ENCODE measurements around the gene PNMT. TPM values are rescaled to one million over a fixed set of nuclear protein-coding genes. Genes with fewer than 3 reads are reported as not detected.

Gene PNMT
- total and polyA plus RNA-seq, 4 donors: 0.99 to 6.2 (median 5.9) TPM

DNA sequence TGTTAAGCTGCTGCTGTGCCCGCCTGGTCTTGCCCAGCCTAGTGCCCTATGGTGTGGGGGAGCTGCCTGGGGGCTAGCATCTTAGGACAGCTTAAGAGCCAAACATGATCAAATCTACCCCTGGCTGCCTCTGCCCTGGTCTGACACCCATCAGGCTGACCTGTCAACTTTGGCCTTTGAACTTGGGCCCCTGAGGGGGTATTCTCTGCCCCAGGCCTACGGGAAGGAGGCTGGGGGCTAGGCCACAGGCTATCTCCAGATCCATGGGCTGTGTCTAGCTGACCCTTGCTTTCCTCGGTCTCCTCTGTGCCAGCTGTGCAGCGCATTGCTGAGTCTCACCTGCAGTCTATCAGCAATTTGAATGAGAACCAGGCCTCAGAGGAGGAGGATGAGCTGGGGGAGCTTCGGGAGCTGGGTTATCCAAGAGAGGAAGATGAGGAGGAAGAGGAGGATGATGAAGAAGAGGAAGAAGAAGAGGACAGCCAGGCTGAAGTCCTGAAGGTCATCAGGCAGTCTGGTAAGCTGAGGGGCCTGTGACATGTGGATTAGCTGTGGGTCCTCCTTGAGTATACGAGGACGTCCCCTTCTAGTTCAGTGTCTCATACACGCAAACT lies 34.6 kb upstream of the PNMT start:
- Histone ChIP-seq H3K27ac (ENCODE audit: low read depth, low read length) (peak overlapping the region; percentile 19), H3K4me1 (ENCODE audit: control insufficient read depth, insufficient read depth, low read length) (peaks cover 65% of the 10 kb centered on the region), H3K9me3 (ENCODE audit: control insufficient read depth, insufficient read depth, low read length) (no peaks in the 10 kb centered on the region), H3K27me3 (ENCODE audit: control insufficient read depth, insufficient read depth, low read length) (peaks cover 2% of the 10 kb centered on the region), H3K36me3 (ENCODE audit: control insufficient read depth, insufficient read depth, low read length) (peaks cover 11% of the 10 kb centered on the region), H3K4me3 (ENCODE audit: low read depth, low read length) (no peak overlapping the region)
- no peak for DNase-seq (ENCODE audit: low read depth in 4 of 6, low spot score in 6 of 6)
- WGBS (ENCODE audit: insufficient coverage): 85% methylated on average over 7 of the region's 8 CpGs

DNA sequence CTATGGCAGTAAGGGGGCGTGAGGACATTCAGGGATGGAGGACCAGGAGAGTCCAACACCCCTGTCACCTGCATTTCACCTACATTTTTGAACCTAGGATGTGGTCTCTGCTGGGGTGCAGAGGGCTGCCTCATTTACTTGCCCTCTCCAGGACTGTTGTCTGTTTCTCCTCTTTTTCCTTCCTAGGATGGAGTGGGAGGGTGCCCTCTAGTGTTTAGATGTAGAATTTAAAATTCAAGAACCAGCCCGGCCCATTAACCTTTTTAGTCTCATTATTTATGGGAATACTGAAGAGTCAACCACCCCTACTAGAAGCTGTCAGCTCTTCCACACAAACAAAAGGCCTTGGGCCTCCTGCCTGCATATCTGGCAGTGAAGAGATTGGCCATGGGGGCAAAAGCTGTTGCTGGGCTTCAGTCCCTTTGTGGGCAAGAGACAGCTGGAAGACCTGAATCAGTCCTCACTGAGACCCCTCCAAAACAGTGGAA lies 33.8 kb upstream of the PNMT start:
- WGBS (ENCODE audit: insufficient coverage): no CpG with 5 or more reads among the region's 2 CpGs
- DNase-seq (ENCODE audit: low read depth in 4 of 6, low spot score in 6 of 6): peak in 2 of 6 donors; percentile 74 to 83
- H3K27ac ChIP-seq (ENCODE audit: low read depth, low read length): peak overlapping the region; percentile 29
- H3K27me3 ChIP-seq (ENCODE audit: control insufficient read depth, insufficient read depth, low read length): no peaks in the 10 kb centered on the region
- peaks cover 61% of the 10 kb centered on the region for H3K4me1 ChIP-seq (ENCODE audit: control insufficient read depth, insufficient read depth, low read length)
- H3K9me3 ChIP-seq (ENCODE audit: control insufficient read depth, insufficient read depth, low read length): no peaks in the 10 kb centered on the region
- H3K4me3 ChIP-seq (ENCODE audit: low read depth, low read length): no peak overlapping the region
- H3K36me3 ChIP-seq (ENCODE audit: control insufficient read depth, insufficient read depth, low read length): peaks cover 11% of the 10 kb centered on the region

DNA sequence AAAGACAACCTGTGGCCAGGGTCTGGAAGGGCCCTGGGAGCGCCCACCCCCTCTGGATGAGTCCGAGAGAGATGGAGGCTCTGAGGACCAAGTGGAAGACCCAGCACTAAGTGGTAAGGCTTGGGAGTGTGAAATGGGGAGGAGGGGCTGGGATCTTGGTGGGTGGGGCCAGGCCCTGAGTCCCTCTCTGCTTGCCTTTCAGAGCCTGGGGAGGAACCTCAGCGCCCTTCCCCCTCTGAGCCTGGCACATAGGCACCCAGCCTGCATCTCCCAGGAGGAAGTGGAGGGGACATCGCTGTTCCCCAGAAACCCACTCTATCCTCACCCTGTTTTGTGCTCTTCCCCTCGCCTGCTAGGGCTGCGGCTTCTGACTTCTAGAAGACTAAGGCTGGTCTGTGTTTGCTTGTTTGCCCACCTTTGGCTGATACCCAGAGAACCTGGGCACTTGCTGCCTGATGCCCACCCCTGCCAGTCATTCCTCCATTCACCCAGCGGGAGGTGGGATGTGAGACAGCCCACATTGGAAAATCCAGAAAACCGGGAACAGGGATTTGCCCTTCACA lies 32.6 kb upstream of the PNMT start:
- peaks cover 66% of the 10 kb centered on the region for H3K4me1 ChIP-seq (ENCODE audit: control insufficient read depth, insufficient read depth, low read length)
- H3K4me3 ChIP-seq (ENCODE audit: low read depth, low read length): no peak overlapping the region
- H3K27ac ChIP-seq (ENCODE audit: low read depth, low read length): no peak overlapping the region
- H3K27me3 ChIP-seq (ENCODE audit: control insufficient read depth, insufficient read depth, low read length): no peaks in the 10 kb centered on the region
- peaks cover 7% of the 10 kb centered on the region for H3K36me3 ChIP-seq (ENCODE audit: control insufficient read depth, insufficient read depth, low read length)
- 90% methylated on average over 3 of the region's 8 CpGs for WGBS (ENCODE audit: insufficient coverage)
- DNase-seq (ENCODE audit: low read depth in 4 of 6, low spot score in 6 of 6): no peak
- no peaks in the 10 kb centered on the region for H3K9me3 ChIP-seq (ENCODE audit: control insufficient read depth, insufficient read depth, low read length)

DNA sequence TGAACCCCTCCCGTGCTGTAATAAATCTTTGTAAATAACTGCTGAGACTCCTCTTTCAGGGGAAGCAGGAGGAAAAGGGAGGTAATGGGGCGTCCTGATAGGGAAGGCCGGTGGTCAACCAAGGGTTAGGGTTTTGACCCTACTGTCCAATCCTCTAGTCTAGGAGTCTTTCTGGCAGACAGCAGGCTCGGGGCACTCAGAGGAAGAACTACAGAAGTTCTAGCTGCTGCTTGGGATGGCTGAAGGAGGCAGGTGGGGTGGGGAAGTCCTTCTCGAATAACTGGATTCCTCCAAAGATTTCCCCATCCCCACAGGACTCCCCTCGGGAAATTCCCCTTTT lies 31.7 kb upstream of the PNMT start:
- peaks cover 62% of the 10 kb centered on the region for H3K4me1 ChIP-seq (ENCODE audit: control insufficient read depth, insufficient read depth, low read length)
- peaks cover 4% of the 10 kb centered on the region for H3K36me3 ChIP-seq (ENCODE audit: control insufficient read depth, insufficient read depth, low read length)
- DNase-seq (ENCODE audit: low read depth in 4 of 6, low spot score in 6 of 6): no peak
- 0% methylated on average over 1 of the region's 6 CpGs for WGBS (ENCODE audit: insufficient coverage)
- no peaks in the 10 kb centered on the region for H3K9me3 ChIP-seq (ENCODE audit: control insufficient read depth, insufficient read depth, low read length)
- H3K27me3 ChIP-seq (ENCODE audit: control insufficient read depth, insufficient read depth, low read length): no peaks in the 10 kb centered on the region
- peak overlapping the region; percentile 83 for H3K4me3 ChIP-seq (ENCODE audit: low read depth, low read length)
- peak overlapping the region; percentile 89 for H3K27ac ChIP-seq (ENCODE audit: low read depth, low read length)

DNA sequence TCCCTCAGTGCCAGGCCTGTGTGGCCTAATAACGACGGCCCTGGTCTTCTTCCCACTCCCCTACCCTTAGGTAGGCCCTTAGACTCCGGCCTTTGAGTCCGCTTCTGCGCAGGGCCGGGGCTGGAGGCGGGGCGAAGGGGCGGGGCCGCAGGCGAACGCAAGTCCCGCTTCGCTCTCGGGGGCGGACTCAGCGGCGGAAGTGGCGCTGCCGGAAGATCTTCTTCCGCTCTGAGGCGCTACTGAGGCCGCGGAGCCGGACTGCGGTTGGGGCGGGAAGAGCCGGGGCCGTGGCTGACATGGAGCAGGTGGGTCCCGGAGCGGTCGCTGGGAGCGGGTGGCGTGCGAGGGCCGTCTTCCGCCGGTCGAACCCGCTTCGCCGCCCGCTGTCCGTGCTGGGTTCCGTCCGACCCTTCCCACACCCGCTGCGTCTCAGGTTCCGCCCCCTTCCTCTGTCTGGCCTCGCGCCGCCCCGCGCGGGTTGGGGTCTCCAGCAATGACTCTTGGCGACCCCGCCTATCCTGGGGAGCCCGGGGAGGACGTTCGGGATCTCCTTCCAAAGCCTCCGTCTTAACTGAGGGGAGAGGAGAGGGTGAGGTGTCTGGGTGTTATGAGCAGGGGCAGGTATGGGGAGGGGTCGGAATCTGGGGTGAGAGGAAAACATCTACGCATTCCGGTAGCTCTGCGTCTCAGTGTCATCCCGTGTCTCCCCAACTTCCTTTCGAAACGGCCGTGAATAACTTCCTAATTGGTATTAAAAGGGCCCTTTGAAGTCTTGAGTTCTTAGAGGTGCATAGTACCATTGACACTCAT lies 31.1 kb upstream of the PNMT start, which contains the start of gene STARD3:
Gene STARD3, plus strand, starts transcription at position 218 of the 810 bp plus-strand sequence. CDS start 16,388 bp downstream, outside the sequence.
- Histone ChIP-seq H3K9me3 (ENCODE audit: control insufficient read depth, insufficient read depth, low read length) (no peaks in the 10 kb centered on the region), H3K4me1 (ENCODE audit: control insufficient read depth, insufficient read depth, low read length) (peaks cover 60% of the 10 kb centered on the region), H3K36me3 (ENCODE audit: control insufficient read depth, insufficient read depth, low read length) (peaks cover 3% of the 10 kb centered on the region), H3K4me3 (ENCODE audit: low read depth, low read length) (peak within 1 kb of the TSS; percentile 83), H3K27ac (ENCODE audit: low read depth, low read length) (peak within 1 kb of the TSS; percentile 89), H3K27me3 (ENCODE audit: control insufficient read depth, insufficient read depth, low read length) (no peaks in the 10 kb centered on the region)
- WGBS (ENCODE audit: insufficient coverage): under 1% methylated on average over 65 of the region's 69 CpGs
- peak in 5 of 6 donors; percentile 71 to 96 (median 84) for DNase-seq (ENCODE audit: low read depth in 4 of 6, low spot score in 6 of 6)

DNA sequence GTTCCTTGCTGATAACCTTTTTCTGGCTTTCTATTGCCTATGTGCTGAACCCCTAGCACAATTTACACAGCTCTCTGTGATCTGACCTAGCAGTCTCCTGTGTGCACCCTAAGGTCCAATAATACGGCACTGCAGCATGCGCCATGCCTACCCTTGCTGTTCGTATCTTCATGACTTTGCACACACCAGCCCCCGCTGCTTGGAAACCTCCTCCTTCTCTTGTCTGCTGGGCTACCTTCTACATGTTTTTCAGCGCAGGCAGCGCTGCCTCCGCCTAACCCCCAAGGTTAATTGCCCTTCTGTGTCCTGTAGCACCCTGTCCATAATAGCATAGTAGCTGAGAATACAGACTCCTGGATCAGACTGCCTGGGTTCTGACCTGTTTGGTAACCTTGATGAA lies 29.9 kb upstream of the PNMT start:
- Histone ChIP-seq H3K27me3 (ENCODE audit: control insufficient read depth, insufficient read depth, low read length) (no peaks in the 10 kb centered on the region), H3K4me1 (ENCODE audit: control insufficient read depth, insufficient read depth, low read length) (peaks cover 51% of the 10 kb centered on the region), H3K27ac (ENCODE audit: low read depth, low read length) (no peak overlapping the region), H3K9me3 (ENCODE audit: control insufficient read depth, insufficient read depth, low read length) (no peaks in the 10 kb centered on the region), H3K36me3 (ENCODE audit: control insufficient read depth, insufficient read depth, low read length) (peaks cover 3% of the 10 kb centered on the region), H3K4me3 (ENCODE audit: low read depth, low read length) (peak overlapping the region; percentile 83)
- 88% methylated on average over 6 of the region's 7 CpGs for WGBS (ENCODE audit: insufficient coverage)
- DNase-seq (ENCODE audit: low read depth in 4 of 6, low spot score in 6 of 6): no peak

DNA sequence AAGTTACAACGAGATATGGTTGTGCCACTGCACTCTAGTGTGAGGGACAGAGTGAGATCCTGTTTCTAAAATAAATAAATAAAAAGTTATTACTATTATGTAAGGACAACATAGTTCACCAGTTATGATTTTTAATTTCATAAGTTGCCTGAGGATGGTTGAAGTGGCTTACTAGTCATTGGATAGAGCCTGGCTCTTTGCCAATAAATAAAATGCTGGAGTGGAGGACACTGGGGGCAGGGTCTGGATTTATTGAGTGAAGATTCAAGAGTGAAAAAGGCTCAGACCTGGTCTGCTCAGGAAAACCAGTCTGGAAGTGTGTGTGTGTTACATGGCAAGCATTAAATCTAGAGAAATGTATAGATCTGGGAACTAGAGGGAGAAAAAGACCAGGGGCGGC lies 29.2 kb upstream of the PNMT start:
- Histone ChIP-seq H3K4me1 (ENCODE audit: control insufficient read depth, insufficient read depth, low read length) (peaks cover 44% of the 10 kb centered on the region), H3K27me3 (ENCODE audit: control insufficient read depth, insufficient read depth, low read length) (no peaks in the 10 kb centered on the region), H3K9me3 (ENCODE audit: control insufficient read depth, insufficient read depth, low read length) (no peaks in the 10 kb centered on the region), H3K4me3 (ENCODE audit: low read depth, low read length) (no peak overlapping the region), H3K36me3 (ENCODE audit: control insufficient read depth, insufficient read depth, low read length) (peaks cover 3% of the 10 kb centered on the region), H3K27ac (ENCODE audit: low read depth, low read length) (no peak overlapping the region)
- WGBS (ENCODE audit: insufficient coverage): 61% methylated on average over 2 of the region's 2 CpGs
- DNase-seq (ENCODE audit: low read depth in 4 of 6, low spot score in 6 of 6): no peak

DNA sequence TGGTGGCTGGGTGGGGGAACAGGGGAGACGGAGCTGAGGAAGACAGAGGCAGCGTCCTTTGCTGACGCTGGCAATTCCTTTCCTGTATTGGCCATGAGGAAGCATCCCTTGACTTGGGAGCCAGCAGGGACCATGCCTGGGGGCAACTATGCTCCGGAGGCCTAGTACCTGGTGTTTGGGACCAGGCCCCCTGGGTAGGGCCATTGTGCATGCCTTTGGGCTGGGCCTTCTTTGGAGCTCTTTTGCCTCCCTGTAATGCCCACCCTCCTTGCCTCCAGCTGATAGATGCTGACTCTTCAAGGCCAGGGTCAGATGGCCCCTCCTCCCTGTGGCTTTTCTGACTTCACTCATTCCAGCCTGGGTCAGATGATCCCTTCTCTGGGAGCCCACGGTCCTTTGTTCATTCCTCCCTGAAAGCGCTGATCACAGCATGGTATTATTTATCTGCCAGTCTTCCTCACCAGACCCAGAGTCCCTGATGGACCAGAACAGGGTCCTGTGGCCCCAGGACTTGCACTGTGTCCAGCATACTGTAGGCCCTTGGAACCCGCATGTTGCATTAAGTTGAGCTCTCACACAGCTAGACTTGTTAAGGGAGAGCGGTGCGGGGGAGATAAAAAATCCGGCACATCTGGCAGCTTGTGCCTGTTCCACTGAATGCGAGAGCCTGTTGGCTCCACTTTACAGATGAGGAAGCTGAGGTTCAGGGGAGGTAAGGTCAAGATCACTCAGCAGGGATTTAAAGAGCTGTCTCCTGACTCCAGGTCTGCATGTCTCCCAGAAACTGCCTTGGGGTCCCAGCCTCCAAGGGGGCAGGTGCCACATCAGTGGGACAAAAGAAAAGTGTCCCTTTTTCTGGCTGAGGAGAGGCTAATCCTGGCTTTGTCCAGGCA lies 28.4 kb upstream of the PNMT start:
- WGBS (ENCODE audit: insufficient coverage): 82% methylated on average over 11 of the region's 11 CpGs
- peaks cover 36% of the 10 kb centered on the region for H3K4me1 ChIP-seq (ENCODE audit: control insufficient read depth, insufficient read depth, low read length)
- no peaks in the 10 kb centered on the region for H3K9me3 ChIP-seq (ENCODE audit: control insufficient read depth, insufficient read depth, low read length)
- no peak for DNase-seq (ENCODE audit: low read depth in 4 of 6, low spot score in 6 of 6)
- no peak overlapping the region for H3K27ac ChIP-seq (ENCODE audit: low read depth, low read length)
- H3K4me3 ChIP-seq (ENCODE audit: low read depth, low read length): no peak overlapping the region
- H3K36me3 ChIP-seq (ENCODE audit: control insufficient read depth, insufficient read depth, low read length): peaks cover 5% of the 10 kb centered on the region
- no peaks in the 10 kb centered on the region for H3K27me3 ChIP-seq (ENCODE audit: control insufficient read depth, insufficient read depth, low read length)

DNA sequence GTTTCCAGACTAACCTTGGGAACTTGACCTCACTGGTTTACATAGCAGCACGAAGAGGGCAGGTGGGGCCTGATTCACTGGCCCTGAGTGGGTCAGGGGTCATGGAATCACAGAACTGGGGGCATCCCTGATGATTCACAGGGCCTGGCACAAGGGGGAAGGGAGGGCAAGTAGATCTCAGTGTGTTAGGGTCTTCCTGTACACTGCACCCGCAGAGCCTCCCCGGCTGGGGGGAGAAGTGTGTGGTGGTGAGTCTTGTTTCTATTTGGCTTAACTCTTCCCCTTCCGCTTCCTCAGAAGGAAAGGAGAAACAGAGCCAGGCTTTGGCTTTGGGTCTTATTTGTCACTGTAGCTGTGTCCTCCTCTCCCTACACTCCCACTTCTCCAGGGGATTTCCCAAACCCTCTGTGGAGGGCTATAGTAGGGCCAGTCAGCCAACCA lies 27.6 kb upstream of the PNMT start:
- H3K4me1 ChIP-seq (ENCODE audit: control insufficient read depth, insufficient read depth, low read length): peaks cover 38% of the 10 kb centered on the region
- WGBS (ENCODE audit: insufficient coverage): 52% methylated on average over 3 of the region's 4 CpGs
- no peak overlapping the region for H3K27ac ChIP-seq (ENCODE audit: low read depth, low read length)

More for the DNA sequence above, 27.6 kb upstream of the PNMT start:
- H3K9me3 ChIP-seq (ENCODE audit: control insufficient read depth, insufficient read depth, low read length): no peaks in the 10 kb centered on the region
- no peak for DNase-seq (ENCODE audit: low read depth in 4 of 6, low spot score in 6 of 6)
- no peaks in the 10 kb centered on the region for H3K27me3 ChIP-seq (ENCODE audit: control insufficient read depth, insufficient read depth, low read length)
- H3K36me3 ChIP-seq (ENCODE audit: control insufficient read depth, insufficient read depth, low read length): peaks cover 3% of the 10 kb centered on the region
- no peak overlapping the region for H3K4me3 ChIP-seq (ENCODE audit: low read depth, low read length)

Measured in spinal cord (tissue), 10 donors.